Measurements from ENCODE around the gene ABCB9. TPM values are rescaled to one million over a fixed set of nuclear protein-coding genes. Genes with fewer than 3 reads are reported as not detected.

The ABCB9 gene
- polyA plus RNA-seq, 1 experiment: 6.1 TPM

DNA sequence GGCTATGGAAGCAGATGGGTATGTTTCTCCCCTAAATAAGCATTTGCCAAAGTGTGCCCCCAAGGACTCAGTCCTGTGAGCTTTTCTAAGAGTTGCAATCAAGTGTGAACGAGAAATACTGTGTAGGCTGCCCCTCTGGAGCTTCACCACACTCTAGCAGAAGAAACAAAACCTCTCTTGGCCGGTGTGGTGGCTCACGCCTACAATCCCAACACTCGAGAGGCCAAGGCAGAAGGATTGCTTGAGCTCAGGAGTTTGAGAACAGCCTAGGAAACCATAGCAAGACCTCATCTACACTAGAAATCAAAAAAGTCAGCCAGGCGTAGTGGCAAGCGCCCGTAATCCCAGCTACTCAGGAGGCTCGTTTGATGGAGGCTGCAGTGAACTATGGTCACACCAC is 80.1 kb downstream of the ABCB9 start:
- no peak overlapping the region for H3K4me3 ChIP-seq (ENCODE audit: low read depth, low read length)
- H3K27me3 ChIP-seq (ENCODE audit: control insufficient read depth, insufficient read depth, low read length): no peaks in the 10 kb centered on the region
- ChIA-PET POLR2A (no interaction called here), CTCF (interaction anchor here (1.3 to 1.4 kb wide), 2 partner anchors 14 to 352 kb away, joined by 4 read pairs; no protein-coding TSS in a partner anchor)
- DNase-seq (ENCODE audit: low read depth): no peak
- TF ChIP-seq CTCF (IDR thresholded peaks at IDR 0.05; ENCODE audit: insufficient read depth, low read depth, low read length): no peak
- H3K36me3 ChIP-seq (ENCODE audit: control insufficient read depth, insufficient read depth, low read length): no peaks in the 10 kb centered on the region

DNA sequence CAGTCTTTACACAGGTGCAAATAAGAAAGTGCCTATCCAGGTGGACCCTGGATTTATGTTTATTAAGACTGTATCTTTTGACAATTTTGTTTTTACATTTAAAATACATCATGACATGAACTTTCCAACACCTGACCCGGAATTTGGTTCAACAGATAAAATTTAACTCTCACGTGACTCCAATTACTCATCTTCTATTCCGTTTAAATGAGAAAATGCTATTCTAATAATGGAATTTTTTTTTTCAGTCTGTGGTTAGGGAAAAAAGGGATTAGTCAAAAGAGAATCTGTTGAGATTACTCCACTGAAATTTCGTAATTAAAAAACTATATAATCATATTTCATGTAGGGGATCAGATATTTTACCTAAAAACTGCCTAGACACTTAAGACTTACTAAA is 81.4 kb downstream of the ABCB9 start:
- Histone ChIP-seq H3K4me3 (ENCODE audit: low read depth, low read length) (no peak overlapping the region), H3K27me3 (ENCODE audit: control insufficient read depth, insufficient read depth, low read length) (no peaks in the 10 kb centered on the region), H3K36me3 (ENCODE audit: control insufficient read depth, insufficient read depth, low read length) (no peaks in the 10 kb centered on the region)
- POLR2A ChIA-PET: no interaction called here
- no peak for TF ChIP-seq CTCF (IDR thresholded peaks at IDR 0.05; ENCODE audit: insufficient read depth, low read depth, low read length)
- no peak for DNase-seq (ENCODE audit: low read depth)
- CTCF ChIA-PET: interaction anchor here (0.6 to 1.2 kb wide), 4 partner anchors 23 to 159 kb away, joined by 3 to 6 read pairs (median 4); no protein-coding TSS in a partner anchor

- CTCF ChIA-PET: interaction anchor here (0.6 to 1.2 kb wide), 2 partner anchors 55 to 91 kb away, joined by 3 to 6 read pairs; no protein-coding TSS in a partner anchor
- Histone ChIP-seq H3K36me3 (ENCODE audit: control insufficient read depth, insufficient read depth, low read length) (no peaks in the 10 kb centered on the region), H3K4me3 (ENCODE audit: low read depth, low read length) (no peak overlapping the region), H3K27me3 (ENCODE audit: control insufficient read depth, insufficient read depth, low read length) (no peaks in the 10 kb centered on the region)
- TF ChIP-seq CTCF (IDR thresholded peaks at IDR 0.05; ENCODE audit: insufficient read depth, low read depth, low read length): no peak
- DNase-seq (ENCODE audit: low read depth): no peak
- POLR2A ChIA-PET: no interaction called here
Observed at GRCh38 chr12:122884091-122884826, 82.0 kb downstream of the ABCB9 start.

DNA sequence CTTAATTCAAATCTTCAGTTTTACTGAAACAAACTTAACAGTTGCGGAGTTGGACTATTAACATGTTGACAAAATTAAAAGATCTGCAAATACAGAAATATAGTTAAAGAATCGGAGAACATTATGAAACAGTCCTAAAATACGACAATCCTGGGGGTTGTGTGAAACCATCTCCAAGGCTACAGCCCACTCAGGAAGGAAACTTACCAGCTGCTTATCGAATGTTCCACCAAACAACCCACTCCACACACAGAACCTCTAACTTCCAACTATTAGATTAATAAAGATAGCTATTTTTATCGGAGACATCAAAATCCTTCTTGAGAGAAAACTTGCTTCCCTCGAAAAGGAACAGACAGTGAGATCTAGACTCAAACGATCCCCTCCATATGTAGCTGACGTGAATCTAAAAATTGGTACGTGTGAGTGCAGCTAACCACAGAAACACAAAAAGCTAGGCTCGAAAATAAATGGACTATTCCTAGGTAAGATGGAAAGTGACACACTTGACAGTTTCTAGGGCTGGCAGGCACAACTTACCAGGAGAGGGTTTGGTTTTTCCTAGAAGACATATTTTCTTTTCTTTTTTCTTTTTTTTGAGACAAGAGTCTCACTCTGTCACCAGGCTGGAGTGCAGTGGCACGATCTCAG is 83.2 kb downstream of the ABCB9 start:
- no peak overlapping the region for H3K4me3 ChIP-seq (ENCODE audit: low read depth, low read length)
- ChIA-PET POLR2A (no interaction called here), CTCF (interaction anchor here (1.7 to 3.5 kb wide), 2 partner anchors 12 to 68 kb away, joined by 4 to 24 read pairs; no protein-coding TSS in a partner anchor)
- no peaks in the 10 kb centered on the region for H3K27me3 ChIP-seq (ENCODE audit: control insufficient read depth, insufficient read depth, low read length)
- no peaks in the 10 kb centered on the region; the same call in 1 of the 2 replicates for H3K36me3 ChIP-seq (ENCODE audit: control insufficient read depth, insufficient read depth, low read length)
- DNase-seq (ENCODE audit: low read depth): no peak
- TF ChIP-seq CTCF (IDR thresholded peaks at IDR 0.05; ENCODE audit: insufficient read depth, low read depth, low read length): no peak

DNA sequence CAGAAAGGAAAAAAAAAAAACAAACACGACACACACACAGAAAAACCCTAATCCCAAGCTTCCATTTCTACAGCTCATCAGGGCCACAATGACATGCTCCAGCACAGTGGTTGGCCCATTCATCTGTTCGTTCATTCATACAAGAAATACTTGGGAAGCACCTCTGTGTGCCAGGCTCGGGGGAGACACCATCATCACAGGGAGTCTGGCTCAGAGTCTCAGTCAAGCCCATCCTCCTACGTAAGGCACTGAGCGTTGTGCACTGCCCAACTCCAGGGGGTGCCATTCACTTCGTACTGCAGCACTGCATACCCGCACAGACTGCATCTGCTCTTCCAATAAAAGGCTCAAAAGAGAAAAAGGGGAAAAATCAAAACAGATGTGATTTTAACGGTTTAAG is 85.6 kb downstream of the ABCB9 start:
- Histone ChIP-seq H3K27me3 (ENCODE audit: control insufficient read depth, insufficient read depth, low read length) (no peaks in the 10 kb centered on the region), H3K4me3 (ENCODE audit: low read depth, low read length) (no peak overlapping the region), H3K36me3 (ENCODE audit: control insufficient read depth, insufficient read depth, low read length) (no peaks in the 10 kb centered on the region; the same call in 1 of the 2 replicates)
- CTCF ChIA-PET: interaction anchor here (0.8 to 3.5 kb wide), 8 partner anchors 9 to 74 kb away, joined by 3 to 24 read pairs (median 4); no protein-coding TSS in a partner anchor
- peak; percentile 57 for TF ChIP-seq CTCF (IDR thresholded peaks at IDR 0.05; ENCODE audit: insufficient read depth, low read depth, low read length)
- POLR2A ChIA-PET: no interaction called here
- DNase-seq (ENCODE audit: low read depth): no peak
